Measurements from ENCODE around the gene LRRC10B.

DNA sequence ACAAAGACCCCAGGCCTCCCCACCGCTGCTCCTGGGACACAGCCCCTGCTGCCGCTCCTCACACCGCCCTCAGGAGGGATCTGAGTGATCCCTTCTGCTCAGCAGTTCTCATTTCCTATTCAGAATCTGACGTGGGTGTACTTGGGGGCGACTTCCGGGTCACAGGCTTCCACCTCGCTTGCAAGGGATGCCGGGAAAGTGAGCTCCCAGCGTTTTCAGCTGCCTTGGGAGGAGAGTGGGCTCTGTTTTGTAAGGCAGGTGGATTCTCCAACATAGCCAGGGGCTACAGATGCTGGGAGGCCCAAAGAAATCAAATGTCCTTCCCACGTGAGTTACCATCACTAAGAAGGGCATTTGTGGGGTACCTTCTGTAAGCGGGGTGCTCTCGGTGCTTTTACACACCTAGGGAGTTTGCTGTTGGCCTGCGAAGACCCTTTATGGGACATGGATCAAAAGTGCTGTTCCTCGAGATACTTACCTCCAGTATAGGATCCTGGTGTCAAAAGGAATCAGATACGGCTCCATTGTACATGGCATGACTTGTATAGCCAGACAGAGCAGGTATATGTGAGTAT, 9.7 kb upstream of the LRRC10B start:
- TF ChIP-seq EZH2phosphoT487 (IDR thresholded peaks at IDR 0.05; ENCODE audit: insufficient read depth, low read depth), result no peak
- no peak for TF ChIP-seq EZH2 (IDR thresholded peaks at IDR 0.05; ENCODE audit: insufficient read depth, poor library complexity, severe bottlenecking)
